ENCODE measurements around the gene ZFP69B.

DNA sequence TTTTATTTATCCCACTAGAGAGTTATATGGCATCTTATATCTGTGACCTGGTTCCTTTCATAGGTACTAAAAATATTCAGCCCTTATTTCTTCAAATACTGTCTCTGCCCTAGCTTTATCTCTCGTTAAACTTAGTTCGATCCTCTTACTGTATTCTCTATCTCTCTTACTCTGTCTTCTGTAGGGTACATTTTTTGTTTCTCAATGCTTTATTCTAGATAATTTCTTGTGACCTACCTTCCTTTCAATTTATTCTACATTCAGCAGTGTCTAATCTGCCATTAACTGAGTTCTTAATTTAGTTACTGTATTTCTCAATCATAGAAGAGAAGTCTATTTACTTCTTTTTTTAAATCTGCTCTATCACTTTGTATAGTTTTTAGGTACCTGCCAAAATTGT is 25.0 kb downstream of the ZFP69B start:
- TF ChIP-seq, protein P1, sequence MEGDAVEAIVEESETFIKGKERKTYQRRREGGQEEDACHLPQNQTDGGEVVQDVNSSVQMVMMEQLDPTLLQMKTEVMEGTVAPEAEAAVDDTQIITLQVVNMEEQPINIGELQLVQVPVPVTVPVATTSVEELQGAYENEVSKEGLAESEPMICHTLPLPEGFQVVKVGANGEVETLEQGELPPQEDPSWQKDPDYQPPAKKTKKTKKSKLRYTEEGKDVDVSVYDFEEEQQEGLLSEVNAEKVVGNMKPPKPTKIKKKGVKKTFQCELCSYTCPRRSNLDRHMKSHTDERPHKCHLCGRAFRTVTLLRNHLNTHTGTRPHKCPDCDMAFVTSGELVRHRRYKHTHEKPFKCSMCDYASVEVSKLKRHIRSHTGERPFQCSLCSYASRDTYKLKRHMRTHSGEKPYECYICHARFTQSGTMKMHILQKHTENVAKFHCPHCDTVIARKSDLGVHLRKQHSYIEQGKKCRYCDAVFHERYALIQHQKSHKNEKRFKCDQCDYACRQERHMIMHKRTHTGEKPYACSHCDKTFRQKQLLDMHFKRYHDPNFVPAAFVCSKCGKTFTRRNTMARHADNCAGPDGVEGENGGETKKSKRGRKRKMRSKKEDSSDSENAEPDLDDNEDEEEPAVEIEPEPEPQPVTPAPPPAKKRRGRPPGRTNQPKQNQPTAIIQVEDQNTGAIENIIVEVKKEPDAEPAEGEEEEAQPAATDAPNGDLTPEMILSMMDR (IDR thresholded peaks at IDR 0.05) = no peak
- TF ChIP-seq MAZ (IDR thresholded peaks at IDR 0.05; ENCODE audit: borderline replicate concordance, low read depth, low read length) = no peak

Data from A549 (cell line).